SK-N-MC (cell line): ENCODE results near the gene FANCC.

Experiments used
- EZH2 ChIP-seq: fragments of 200-600 bp; sonication (generic); IDR thresholded peaks from one replicate; pipeline ENCODE4 v1.6.1; 2017; ENCODE audit warnings: antibody characterized with exemption
- POLR2AphosphoS5 ChIP-seq: IDR thresholded peaks from 2 replicates; pipeline ENCODE4 v1.6.1; 2012; ENCODE audit warnings: mild to moderate bottlenecking, low read depth, low read length, borderline replicate concordance

GRCh38 chr9:95157481-95158151 is 159.9 kb downstream of the FANCC start:
- no peak for TF ChIP-seq EZH2
- no peak for TF ChIP-seq POLR2AphosphoS5
